HUES64 (cell line): ENCODE data around the gene BRSK2.

ENCODE experiments used
- H3K27ac ChIP-seq: 2 replicates; pipeline ENCODE4 v1.7.0; 2013; ENCODE audit warnings: low read depth, low read length, inconsistent platforms
- H3K27me3 ChIP-seq: 2 replicates; pipeline ENCODE4 v1.6.1; 2013; ENCODE audit warnings: mild to moderate bottlenecking, low read length; ENCODE audit not compliant: insufficient read depth
- H3K36me3 ChIP-seq: 2 replicates; pipeline ENCODE4 v1.6.1; 2013; ENCODE audit warnings: mild to moderate bottlenecking, low read length; ENCODE audit not compliant: insufficient read depth
- H3K4me1 ChIP-seq: 2 replicates; pipeline ENCODE4 v1.6.1; 2013; ENCODE audit warnings: mild to moderate bottlenecking, low read length, moderate library complexity; ENCODE audit not compliant: insufficient read depth
- H3K4me3 ChIP-seq: 2 replicates; pipeline ENCODE4 v1.5.1; 2013; ENCODE audit warnings: mild to moderate bottlenecking, low read length, moderate library complexity
- H3K9ac ChIP-seq: 2 replicates; pipeline ENCODE4 v1.6.1; 2013; ENCODE audit warnings: mild to moderate bottlenecking, low read depth, low read length
- H3K9me3 ChIP-seq: 2 replicates; pipeline ENCODE4 v1.6.1; 2013; ENCODE audit warnings: low read depth, low read length; ENCODE audit not compliant: insufficient read depth
- WGBS: fragments of 150-250, 120-280 bp; methylation state at CpG from one replicate; pipeline ENCODE4 v1.1.7; 2013; ENCODE audit warnings: missing lambda C conversion rate; 5-methylcytosine and 5-hydroxymethylcytosine counted together

Gene BRSK2

GRCh38 chr11:1442807-1443366, 53.2 kb downstream of the BRSK2 start:
- H3K9ac ChIP-seq = no peak overlapping the region
- H3K27me3 ChIP-seq = no peaks in the 10 kb centered on the region
- no peaks in the 10 kb centered on the region for H3K4me1 ChIP-seq
- H3K27ac ChIP-seq = no peak overlapping the region
- H3K4me3 ChIP-seq = no peak overlapping the region
- no peaks in the 10 kb centered on the region for H3K9me3 ChIP-seq
- H3K36me3 ChIP-seq = 0 out of 2 replicates have a peak, but pooled peaks cover 2% of the 10 kb centered on the region
- 96% methylated on average over 28 of the region's 28 CpGs for WGBS

GRCh38 chr11:1443737-1444136, 54.0 kb downstream of the BRSK2 start:
- no peak overlapping the region for H3K4me3 ChIP-seq
- H3K36me3 ChIP-seq = 0 out of 2 replicates have a peak, but pooled peaks cover 2% of the 10 kb centered on the region
- H3K27me3 ChIP-seq = no peaks in the 10 kb centered on the region
- no peak overlapping the region for H3K27ac ChIP-seq
- no peak overlapping the region for H3K9ac ChIP-seq
- no peaks in the 10 kb centered on the region for H3K4me1 ChIP-seq
- WGBS = 94% methylated on average over 9 of the region's 9 CpGs
- no peaks in the 10 kb centered on the region for H3K9me3 ChIP-seq

DNA sequence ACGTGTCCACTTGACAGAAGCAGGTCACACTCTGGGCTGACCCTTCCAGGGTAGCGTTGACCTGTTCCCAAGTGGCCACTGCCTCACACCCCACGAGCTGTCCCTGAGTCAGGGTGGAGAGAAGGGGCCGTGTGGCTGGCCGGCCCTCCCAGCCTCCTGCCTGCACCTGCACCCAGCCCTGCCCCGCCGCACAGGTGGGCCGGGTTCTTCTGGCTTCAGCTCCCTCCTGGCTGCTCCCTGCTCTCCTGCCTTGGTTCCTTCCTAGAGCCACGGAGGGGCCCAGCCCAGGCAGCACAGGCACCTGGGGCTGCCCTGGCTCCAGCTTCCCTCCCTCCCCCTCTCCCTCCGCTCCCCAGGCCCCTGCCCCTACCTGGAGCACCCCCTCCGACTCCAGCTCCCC, 54.6 kb downstream of the BRSK2 start:
- no peak overlapping the region for H3K4me3 ChIP-seq
- H3K36me3 ChIP-seq = 0 out of 2 replicates have a peak, but pooled peaks cover 2% of the 10 kb centered on the region
- H3K4me1 ChIP-seq = no peaks in the 10 kb centered on the region
- no peak overlapping the region for H3K27ac ChIP-seq
- WGBS = 94% methylated on average over 10 of the region's 11 CpGs
- H3K9me3 ChIP-seq = no peaks in the 10 kb centered on the region
- no peak overlapping the region for H3K9ac ChIP-seq
- no peaks in the 10 kb centered on the region for H3K27me3 ChIP-seq

- H3K27me3 ChIP-seq = no peaks in the 10 kb centered on the region
- H3K9ac ChIP-seq = no peak overlapping the region
- H3K4me1 ChIP-seq = no peaks in the 10 kb centered on the region
- H3K36me3 ChIP-seq = 0 out of 2 replicates have a peak, but pooled peaks cover 2% of the 10 kb centered on the region
- H3K27ac ChIP-seq = no peak overlapping the region
- 94% methylated on average over 32 of the region's 32 CpGs for WGBS
- H3K4me3 ChIP-seq = no peak overlapping the region
- no peaks in the 10 kb centered on the region for H3K9me3 ChIP-seq
These were observed 55.2 kb downstream of the BRSK2 start for GRCh38 chr11:1444823-1445422.

DNA sequence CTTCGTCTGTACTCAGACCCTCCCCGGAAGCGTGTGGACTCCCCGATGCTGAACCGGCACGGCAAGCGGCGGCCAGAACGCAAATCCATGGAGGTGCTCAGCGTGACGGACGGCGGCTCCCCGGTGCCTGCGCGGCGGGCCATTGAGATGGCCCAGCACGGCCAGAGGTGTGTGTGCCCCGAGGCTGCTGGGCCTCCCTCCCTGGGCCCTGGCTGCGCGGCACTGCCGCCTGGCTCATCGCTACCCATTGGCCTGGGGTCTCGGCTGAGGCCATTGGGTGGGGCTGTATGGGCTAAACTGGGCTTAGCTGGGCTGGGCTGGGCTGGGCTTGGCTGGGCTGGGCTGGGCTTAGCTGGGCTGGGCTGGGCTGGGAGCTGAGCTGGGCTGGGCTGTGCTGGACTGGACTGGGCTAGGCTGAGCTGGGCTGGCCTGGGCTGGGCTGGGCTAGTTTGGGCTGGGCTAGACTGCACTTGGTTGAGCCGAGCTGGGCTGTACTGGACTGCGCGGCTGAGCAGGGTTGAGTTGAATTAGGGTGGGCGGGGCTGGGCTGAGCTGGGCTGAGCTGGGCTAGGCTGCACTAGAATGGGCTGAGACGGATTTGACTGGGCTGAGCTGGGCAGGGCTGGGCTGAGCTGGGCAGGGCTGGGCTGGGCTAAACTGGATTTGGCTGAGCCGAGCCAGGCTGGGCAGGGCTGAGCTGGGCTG, 56.2 kb downstream of the BRSK2 start:
- H3K4me3 ChIP-seq = no peak overlapping the region
- 0 out of 2 replicates have a peak, but pooled peaks cover 2% of the 10 kb centered on the region for H3K36me3 ChIP-seq
- H3K4me1 ChIP-seq = no peaks in the 10 kb centered on the region
- no peaks in the 10 kb centered on the region for H3K9me3 ChIP-seq
- 96% methylated on average over 30 of the region's 30 CpGs for WGBS
- no peak overlapping the region for H3K9ac ChIP-seq
- no peaks in the 10 kb centered on the region for H3K27me3 ChIP-seq
- H3K27ac ChIP-seq = no peak overlapping the region

DNA sequence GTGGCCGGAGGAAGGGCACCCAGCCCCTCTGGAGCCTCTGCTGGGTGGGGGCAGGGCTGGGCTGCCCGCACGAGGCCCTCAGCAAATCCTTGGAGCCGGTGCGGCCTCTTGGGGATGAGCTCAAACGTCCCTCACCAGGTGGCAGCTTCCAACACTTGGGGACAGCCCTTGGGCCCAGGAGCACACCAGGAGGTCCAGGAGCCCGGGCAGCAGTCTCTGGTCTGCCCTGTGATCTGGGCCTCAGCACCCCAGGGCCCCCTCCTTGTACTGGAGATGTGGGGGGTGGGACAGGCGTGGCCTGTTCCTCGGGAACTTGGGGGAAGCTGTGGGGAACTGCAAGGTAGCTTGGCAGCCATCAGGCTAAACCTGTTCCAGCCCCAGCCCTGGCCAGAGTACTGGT, 56.9 kb downstream of the BRSK2 start:
- H3K9ac ChIP-seq = no peak overlapping the region
- H3K4me3 ChIP-seq = no peak overlapping the region
- 0 out of 2 replicates have a peak, but pooled peaks cover 2% of the 10 kb centered on the region for H3K36me3 ChIP-seq
- H3K27me3 ChIP-seq = no peaks in the 10 kb centered on the region
- no peaks in the 10 kb centered on the region for H3K4me1 ChIP-seq
- no peak overlapping the region for H3K27ac ChIP-seq
- no peaks in the 10 kb centered on the region for H3K9me3 ChIP-seq
- WGBS = 94% methylated on average over 9 of the region's 9 CpGs

DNA sequence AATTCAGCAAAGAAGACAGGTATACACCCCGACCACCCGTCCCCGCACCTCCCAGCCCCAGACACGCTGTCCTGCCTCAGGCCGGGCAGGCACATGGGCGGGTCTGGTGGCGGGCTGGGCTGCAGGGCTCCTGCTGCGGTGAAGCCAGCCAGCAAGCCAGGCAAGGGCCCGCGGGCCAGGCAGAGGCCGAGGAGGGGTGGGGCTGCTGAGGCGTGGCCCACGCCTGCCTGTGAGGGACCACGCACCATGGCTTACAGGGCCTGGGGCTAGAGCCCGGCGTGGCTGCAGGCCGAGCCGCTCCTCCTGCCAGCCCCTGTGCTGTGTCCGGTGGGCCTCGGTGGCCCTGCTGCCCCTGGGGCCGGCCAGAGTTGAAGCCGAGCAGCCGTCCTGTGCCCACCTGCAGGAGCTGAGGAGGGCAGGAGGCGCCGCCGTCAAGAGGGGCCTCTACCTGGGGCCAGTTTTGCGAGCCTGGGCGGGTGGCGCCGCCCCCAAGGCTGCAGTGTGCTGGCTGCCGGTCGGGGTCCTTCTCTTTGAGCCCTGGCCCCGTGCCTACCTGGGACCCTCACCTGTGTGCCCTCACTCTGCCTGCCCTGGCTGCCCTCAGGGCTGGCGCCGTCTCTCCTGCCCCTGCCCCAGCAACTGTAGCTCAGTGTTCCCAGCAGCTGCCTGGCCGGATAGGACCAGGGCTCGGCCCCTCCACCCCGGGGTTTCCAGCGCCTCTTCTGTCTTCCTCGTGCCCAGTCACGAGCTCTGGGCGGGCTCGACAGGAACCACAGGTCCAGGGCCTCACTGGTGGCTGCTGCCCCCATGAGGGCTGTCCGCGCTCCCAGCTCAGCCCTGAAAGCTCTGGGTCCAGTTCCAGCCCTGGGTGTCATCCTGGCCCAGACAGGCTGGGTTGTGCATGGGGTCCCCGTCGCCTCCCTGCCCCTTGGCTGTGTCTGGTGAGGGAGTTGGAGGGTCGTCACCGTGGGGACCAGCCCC, 58.4 kb downstream of the BRSK2 start:
- Histone ChIP-seq H3K4me3 (no peak overlapping the region), H3K9me3 (no peaks in the 10 kb centered on the region), H3K36me3 (peaks cover 6% of the 10 kb centered on the region; the same call in 1 of the 2 replicates), H3K27me3 (no peaks in the 10 kb centered on the region), H3K27ac (no peak overlapping the region), H3K9ac (no peak overlapping the region), H3K4me1 (no peaks in the 10 kb centered on the region)
- 95% methylated on average over 49 of the region's 49 CpGs for WGBS

- 96% methylated on average over 24 of the region's 24 CpGs for WGBS
- no peak overlapping the region for H3K4me3 ChIP-seq
These were observed 59.1 kb downstream of the BRSK2 start for GRCh38 chr11:1448882-1449281.

DNA sequence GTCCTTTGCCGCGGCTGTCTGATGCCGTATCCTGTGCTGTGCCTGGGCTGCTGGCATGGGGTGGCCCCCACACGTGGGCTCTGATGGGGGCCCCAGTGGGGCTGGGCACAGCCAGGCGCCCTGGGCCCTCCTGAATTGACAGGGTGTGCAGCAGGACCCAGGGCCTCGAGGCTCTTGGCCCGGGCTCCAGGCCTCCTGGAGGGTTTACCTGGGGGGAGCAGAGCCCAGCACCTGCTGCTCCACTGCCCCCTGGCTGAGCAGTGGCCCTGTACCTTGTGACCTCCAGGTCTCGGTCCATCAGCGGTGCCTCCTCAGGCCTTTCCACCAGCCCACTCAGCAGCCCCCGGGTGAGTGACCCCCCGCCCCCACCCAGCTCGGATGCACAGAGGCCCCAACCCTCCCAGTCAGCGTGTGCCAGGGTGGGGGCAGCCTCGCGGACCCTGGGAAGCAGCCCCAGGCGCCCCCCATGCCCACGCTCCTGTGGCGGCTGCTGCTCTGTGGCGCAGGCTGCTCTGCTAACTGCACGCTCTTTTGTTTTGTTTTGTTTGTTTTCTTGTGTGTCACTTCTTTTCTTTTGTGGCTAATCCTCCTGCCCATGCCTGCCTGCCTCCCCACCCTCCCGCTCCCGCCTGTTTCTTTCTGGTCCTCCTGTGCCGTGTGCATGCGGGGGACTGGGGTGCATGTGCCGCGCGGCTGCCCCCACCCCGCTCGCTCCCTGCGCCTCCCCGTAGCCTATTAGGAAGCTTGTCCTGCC, 59.9 kb downstream of the BRSK2 start:
- peaks cover 6% of the 10 kb centered on the region; the same call in 1 of the 2 replicates for H3K36me3 ChIP-seq
- H3K27ac ChIP-seq = no peak overlapping the region
- H3K9ac ChIP-seq = no peak overlapping the region
- no peaks in the 10 kb centered on the region for H3K27me3 ChIP-seq
- H3K9me3 ChIP-seq = no peaks in the 10 kb centered on the region
- WGBS = 90% methylated on average over 31 of the region's 31 CpGs
- H3K4me1 ChIP-seq = no peaks in the 10 kb centered on the region
- no peak overlapping the region for H3K4me3 ChIP-seq

More at GRCh38 chr11:1448882-1449281, 59.1 kb downstream of the BRSK2 start:
- peaks cover 6% of the 10 kb centered on the region; the same call in 1 of the 2 replicates for H3K36me3 ChIP-seq
- H3K27me3 ChIP-seq = no peaks in the 10 kb centered on the region
- no peak overlapping the region for H3K9ac ChIP-seq
- no peaks in the 10 kb centered on the region for H3K4me1 ChIP-seq
- H3K27ac ChIP-seq = no peak overlapping the region
- no peaks in the 10 kb centered on the region for H3K9me3 ChIP-seq

GRCh38 chr11:1450344-1450875, 60.7 kb downstream of the BRSK2 start:
- Histone ChIP-seq H3K27ac (no peak overlapping the region), H3K36me3 (peaks cover 6% of the 10 kb centered on the region; the same call in 1 of the 2 replicates), H3K9me3 (no peaks in the 10 kb centered on the region), H3K4me3 (no peak overlapping the region), H3K9ac (no peak overlapping the region), H3K4me1 (no peaks in the 10 kb centered on the region), H3K27me3 (no peaks in the 10 kb centered on the region)
- 93% methylated on average over 29 of the region's 29 CpGs for WGBS
